ENCODE data around the gene LRP1-AS.

Gene LRP1-AS

GRCh38 chr12:57130941-57131340 is 16.5 kb downstream of the LRP1-AS start:
- H3K27ac ChIP-seq (ENCODE audit: low read length), result no peak overlapping the region
- H3F3A ChIP-seq (ENCODE audit: insufficient read depth, low read length), result no peaks in the 10 kb centered on the region
- no peaks in the 10 kb centered on the region for H4K20me1 ChIP-seq (ENCODE audit: insufficient read depth, low read length)
- no peaks in the 10 kb centered on the region for H3K9me3 ChIP-seq (replicated peaks; ENCODE audit: insufficient read depth, low read length)
- no peak for DNase-seq
- H3K36me3 ChIP-seq (replicated peaks; ENCODE audit: insufficient read depth, low read length), result no peaks in the 10 kb centered on the region
- peaks cover 9% of the 10 kb centered on the region; the same call in 1 of the 2 replicates for H3K4me1 ChIP-seq (ENCODE audit: low read length)
- H2AFZ ChIP-seq (ENCODE audit: low read length), result no peak overlapping the region
- H3K4me2 ChIP-seq (ENCODE audit: low read depth, low read length), result no peak overlapping the region
- H3K9ac ChIP-seq (ENCODE audit: low read length), result no peak overlapping the region
- H3K79me2 ChIP-seq (ENCODE audit: low read length), result no peaks in the 10 kb centered on the region
- H3K9me2 ChIP-seq (replicated peaks; ENCODE audit: insufficient read depth, low read length), result no peaks in the 10 kb centered on the region
- H3K4me3 ChIP-seq (ENCODE audit: low read length), result no peak overlapping the region
- H3K27me3 ChIP-seq (replicated peaks; ENCODE audit: insufficient read depth, low read length), result peaks cover 34% of the 10 kb centered on the region
- TF ChIP-seq EZH2 (optimal IDR thresholded peaks at IDR 0.05; ENCODE audit: low read depth, low read length) (no peak), CTCF (IDR thresholded peaks at IDR 0.05; ENCODE audit: low read length) (no peak), EZH2phosphoT487 (IDR thresholded peaks at IDR 0.05; ENCODE audit: low read length) (no peak)

- H3K4me3 ChIP-seq (ENCODE audit: low read length), result no peak overlapping the region
- TF ChIP-seq EZH2 (optimal IDR thresholded peaks at IDR 0.05; ENCODE audit: low read depth, low read length), result no peak
- TF ChIP-seq CTCF (IDR thresholded peaks at IDR 0.05; ENCODE audit: low read length), result no peak
- TF ChIP-seq EZH2phosphoT487 (IDR thresholded peaks at IDR 0.05; ENCODE audit: low read length), result no peak
- peaks cover 9% of the 10 kb centered on the region; the same call in 1 of the 2 replicates for H3K4me1 ChIP-seq (ENCODE audit: low read length)
- H3K9me2 ChIP-seq (replicated peaks; ENCODE audit: insufficient read depth, low read length), result no peaks in the 10 kb centered on the region
- H3K9ac ChIP-seq (ENCODE audit: low read length), result no peak overlapping the region
- H3K4me2 ChIP-seq (ENCODE audit: low read depth, low read length), result no peak overlapping the region
- no peaks in the 10 kb centered on the region for H4K20me1 ChIP-seq (ENCODE audit: insufficient read depth, low read length)
- no peaks in the 10 kb centered on the region for H3K79me2 ChIP-seq (ENCODE audit: low read length)
- no peaks in the 10 kb centered on the region for H3K9me3 ChIP-seq (replicated peaks; ENCODE audit: insufficient read depth, low read length)
- no peak for DNase-seq
- H2AFZ ChIP-seq (ENCODE audit: low read length), result no peak overlapping the region
- no peaks in the 10 kb centered on the region for H3F3A ChIP-seq (ENCODE audit: insufficient read depth, low read length)
- H3K36me3 ChIP-seq (replicated peaks; ENCODE audit: insufficient read depth, low read length), result no peaks in the 10 kb centered on the region
- H3K27ac ChIP-seq (ENCODE audit: low read length), result no peak overlapping the region
- H3K27me3 ChIP-seq (replicated peaks; ENCODE audit: insufficient read depth, low read length), result peaks cover 34% of the 10 kb centered on the region
These were observed 17.5 kb downstream of the LRP1-AS start for GRCh38 chr12:57129889-57130288.

GRCh38 chr12:57129321-57129842 is 18.0 kb downstream of the LRP1-AS start:
- TF ChIP-seq CTCF (IDR thresholded peaks at IDR 0.05; ENCODE audit: low read length) (no peak), EZH2 (optimal IDR thresholded peaks at IDR 0.05; ENCODE audit: low read depth, low read length) (no peak)
- Histone ChIP-seq H3K9ac (ENCODE audit: low read length) (no peak overlapping the region), H3K9me3 (replicated peaks; ENCODE audit: insufficient read depth, low read length) (no peaks in the 10 kb centered on the region), H3K4me2 (ENCODE audit: low read depth, low read length) (no peak overlapping the region), H3K36me3 (replicated peaks; ENCODE audit: insufficient read depth, low read length) (no peaks in the 10 kb centered on the region), H4K20me1 (ENCODE audit: insufficient read depth, low read length) (no peaks in the 10 kb centered on the region), H3K79me2 (ENCODE audit: low read length) (no peaks in the 10 kb centered on the region), H3K4me3 (ENCODE audit: low read length) (no peak overlapping the region), H3K27me3 (replicated peaks; ENCODE audit: insufficient read depth, low read length) (peaks cover 34% of the 10 kb centered on the region), H3K4me1 (ENCODE audit: low read length) (peaks cover 9% of the 10 kb centered on the region; the same call in 1 of the 2 replicates), H3K9me2 (replicated peaks; ENCODE audit: insufficient read depth, low read length) (no peaks in the 10 kb centered on the region), H3F3A (ENCODE audit: insufficient read depth, low read length) (no peaks in the 10 kb centered on the region), H2AFZ (ENCODE audit: low read length) (no peak overlapping the region), H3K27ac (ENCODE audit: low read length) (no peak overlapping the region)
- no peak for DNase-seq

Data from MM.1S (cell line).